ENCODE data around the gene EPHA7. TPM values are rescaled to one million over a fixed set of nuclear protein-coding genes. Genes with fewer than 3 reads are reported as not detected.

The EPHA7 gene
- total RNA-seq, 2 experiments from 2014 or later: not detected

- Mint-ChIP-seq H3K9me3 (no peaks in the 10 kb centered on the region), H3K36me3 (ENCODE audit: low read depth) (no peaks in the 10 kb centered on the region), H3K27me3 (no peaks in the 10 kb centered on the region), H3K4me3 (no peak overlapping the region), H3K27ac (no peak overlapping the region), H3K4me1 (ENCODE audit: low read depth) (no peaks in the 10 kb centered on the region)
- ATAC-seq (no peak), DNase-seq (no peak)
- POLR2A ChIA-PET: no interaction called here
- no peak for TF ChIP-seq CTCF (IDR thresholded peaks at IDR 0.05)
- intact Hi-C loops (cut with micrococcal nuclease): no loop called here
- CTCF ChIA-PET: no interaction called here
Observed at GRCh38 chr6:93394471-93394870, 24.9 kb downstream of the EPHA7 start.

GRCh38 chr6:93393554-93394074 is 25.7 kb downstream of the EPHA7 start:
- no peak overlapping the region for H3K4me3 Mint-ChIP-seq
- CTCF ChIA-PET: no interaction called here
- POLR2A ChIA-PET: no interaction called here
- DNase-seq (no peak), ATAC-seq (no peak)
- intact Hi-C loops (cut with micrococcal nuclease): no loop called here
- no peaks in the 10 kb centered on the region for H3K9me3 Mint-ChIP-seq
- no peaks in the 10 kb centered on the region for H3K27me3 Mint-ChIP-seq
- H3K4me1 Mint-ChIP-seq (ENCODE audit: low read depth): no peaks in the 10 kb centered on the region
- H3K27ac Mint-ChIP-seq: no peak overlapping the region
- no peak for TF ChIP-seq CTCF (IDR thresholded peaks at IDR 0.05)
- no peaks in the 10 kb centered on the region for H3K36me3 Mint-ChIP-seq (ENCODE audit: low read depth)

GRCh38 chr6:93392797-93393196 is 26.6 kb downstream of the EPHA7 start:
- Mint-ChIP-seq H3K9me3 (no peaks in the 10 kb centered on the region), H3K27ac (no peak overlapping the region), H3K27me3 (no peaks in the 10 kb centered on the region), H3K4me1 (ENCODE audit: low read depth) (no peaks in the 10 kb centered on the region), H3K4me3 (no peak overlapping the region), H3K36me3 (ENCODE audit: low read depth) (no peaks in the 10 kb centered on the region)
- no peak for ATAC-seq
- intact Hi-C loops (cut with micrococcal nuclease): no loop called here
- POLR2A ChIA-PET: no interaction called here
- CTCF ChIA-PET: no interaction called here
- no peak for DNase-seq
- no peak for TF ChIP-seq CTCF (IDR thresholded peaks at IDR 0.05)

GRCh38 chr6:93391965-93392364 is 27.4 kb downstream of the EPHA7 start:
- no peak for DNase-seq
- Mint-ChIP-seq H3K9me3 (no peaks in the 10 kb centered on the region), H3K36me3 (ENCODE audit: low read depth) (no peaks in the 10 kb centered on the region), H3K4me1 (ENCODE audit: low read depth) (no peaks in the 10 kb centered on the region), H3K27ac (no peak overlapping the region), H3K27me3 (no peaks in the 10 kb centered on the region), H3K4me3 (no peak overlapping the region)
- no peak for TF ChIP-seq CTCF (IDR thresholded peaks at IDR 0.05)
- ATAC-seq: no peak
- POLR2A ChIA-PET: no interaction called here
- intact Hi-C loops (cut with micrococcal nuclease): no loop called here
- CTCF ChIA-PET: no interaction called here

- no peak overlapping the region for H3K4me3 Mint-ChIP-seq
- intact Hi-C loops (cut with micrococcal nuclease): no loop called here
- H3K4me1 Mint-ChIP-seq (ENCODE audit: low read depth): no peaks in the 10 kb centered on the region
- H3K27me3 Mint-ChIP-seq: no peaks in the 10 kb centered on the region
- H3K27ac Mint-ChIP-seq: no peak overlapping the region
- TF ChIP-seq CTCF (IDR thresholded peaks at IDR 0.05): no peak
- ChIA-PET POLR2A (no interaction called here), CTCF (no interaction called here)
- DNase-seq: no peak
- no peak for ATAC-seq
- no peaks in the 10 kb centered on the region for H3K36me3 Mint-ChIP-seq (ENCODE audit: low read depth)
- H3K9me3 Mint-ChIP-seq: no peaks in the 10 kb centered on the region
Observed at GRCh38 chr6:93389192-93389591, 30.2 kb downstream of the EPHA7 start.
